Astrocyte (in vitro differentiated cells and primary cell): ENCODE measurements around the gene GDF11.

Experiments
- CTCF ChIP-seq: IDR thresholded peaks from 2 replicates; pipeline ENCODE4 v1.5.1; 2011; ENCODE audit warnings: low read depth, mild to moderate bottlenecking, inconsistent platforms, low read length, moderate library complexity; ENCODE audit not compliant: insufficient read depth
- EZH2 ChIP-seq: IDR thresholded peaks from 2 replicates; pipeline ENCODE4 v1.6.1; 2012; ENCODE audit warnings: mild to moderate bottlenecking, low read length, inconsistent platforms; ENCODE audit not compliant: insufficient read depth

GRCh38 chr12:55707841-55708694 lies 34.9 kb upstream of the GDF11 start, which contains the start of gene ITGA7:
- TF ChIP-seq CTCF (no peak), EZH2 (no peak)
